BJ (cell line): Measurements from ENCODE around the gene ATXN1. TPM values are rescaled to one million over a fixed set of nuclear protein-coding genes. Genes with fewer than 3 reads are reported as not detected.
A peak's percentile ranks its signal among the peaks of the same experiment; 100 is the strongest.
"Not testable (repeated sequence)": the region's sequence is repeated elsewhere in the genome, so short reads cannot be mapped to it uniquely, and the experiment has no call there.

Experiments
- CTCF ChIA-PET: fragments of 350-600 bp; formaldehyde crosslinking; extraction: SDS; loops from one replicate; lab custom pipeline; 2021; ENCODE audit warnings: antibody characterized with exemption, inconsistent platforms; lab: Yijun Ruan, JAX
- POLR2A ChIA-PET: fragments of 300-600 bp; sonication (Branson Sonifier 250); formaldehyde crosslinking; extraction: SDS; loops from one replicate; lab custom pipeline; 2021; ENCODE audit warnings: antibody characterized with exemption; lab: Charles Lee
- DNase-seq: peaks from one replicate; pipeline ENCODE4 v3.0.0-alpha.2; 2011; ENCODE audit warnings: low read depth
- H3K27me3 ChIP-seq: 2 replicates; pipeline ENCODE4 v1.6.0; 2011; ENCODE audit warnings: low read length; ENCODE audit not compliant: control insufficient read depth, insufficient read depth
- H3K36me3 ChIP-seq: 2 replicates; pipeline ENCODE4 v1.5.1; 2011; ENCODE audit warnings: low read length; ENCODE audit not compliant: control insufficient read depth, insufficient read depth
- H3K4me3 ChIP-seq: 2 replicates; pipeline ENCODE4 v1.5.1; 2011; ENCODE audit warnings: low read depth, mild to moderate bottlenecking, control low read depth, low read length
- CTCF ChIP-seq: IDR thresholded peaks from 2 replicates; pipeline ENCODE4 v1.5.1; 2011; ENCODE audit warnings: low read depth, mild to moderate bottlenecking, control low read depth, inconsistent platforms, low read length, moderate library complexity; ENCODE audit not compliant: insufficient read depth
- polyA plus RNA-seq: library from polyadenylated mRNA; depleted of rRNA; stranded (reverse); fragments of >200 nt; gene quantifications from 2 replicates; pipeline ENCODE4 v1.2.3, GENCODE V29; 2011

ATXN1 gene
- polyA plus RNA-seq, 1 experiment: 60.2 TPM

- POLR2A ChIA-PET: no interaction called here
- peaks cover 4% of the 10 kb centered on the region for H3K36me3 ChIP-seq
- no peak overlapping the region for H3K4me3 ChIP-seq
- CTCF ChIA-PET: interaction anchor here (0.8 to 1.0 kb wide), 2 partner anchors 21 to 49 kb away, joined by 3 read pairs; no protein-coding TSS in a partner anchor
- DNase-seq: peak; percentile 43
- no peak for TF ChIP-seq CTCF
- H3K27me3 ChIP-seq: no peaks in the 10 kb centered on the region
Measured at GRCh38 chr6:16388488-16388887, 372.8 kb downstream of the ATXN1 start.

- no peaks in the 10 kb centered on the region for H3K27me3 ChIP-seq
- H3K4me3 ChIP-seq: no peak overlapping the region
- POLR2A ChIA-PET: interaction anchor here (0.7 kb wide), 1 partner anchor 51 kb away, joined by 3 read pairs; no protein-coding TSS in a partner anchor
- DNase-seq: no peak
- peaks cover 4% of the 10 kb centered on the region for H3K36me3 ChIP-seq
- CTCF ChIA-PET: no interaction called here
- TF ChIP-seq CTCF: no peak
Measured at GRCh38 chr6:16386057-16386456, 375.2 kb downstream of the ATXN1 start.

GRCh38 chr6:16383607-16384206 is 377.6 kb downstream of the ATXN1 start:
- POLR2A ChIA-PET: no interaction called here

GRCh38 chr6:16381968-16382367 is 379.3 kb downstream of the ATXN1 start:
- H3K36me3 ChIP-seq, POLR2A ChIA-PET, H3K27me3 ChIP-seq, DNase-seq, H3K4me3 ChIP-seq: not testable (repeated sequence)
- CTCF ChIA-PET: interaction anchor here (0.6 kb wide), 1 partner anchor 1204 kb away, joined by 3 read pairs; no protein-coding TSS in a partner anchor

More at GRCh38 chr6:16383607-16384206, 377.6 kb downstream of the ATXN1 start:
- DNase-seq: no peak
- H3K36me3 ChIP-seq: peaks cover 4% of the 10 kb centered on the region
- no peak for TF ChIP-seq CTCF
- CTCF ChIA-PET: no interaction called here
- H3K4me3 ChIP-seq: no peak overlapping the region
- H3K27me3 ChIP-seq: no peaks in the 10 kb centered on the region

- ChIA-PET POLR2A (interaction anchor here (0.6 kb wide), 1 partner anchor 545 kb away, joined by 4 read pairs; no protein-coding TSS in a partner anchor), CTCF (interaction anchor here (1.1 kb wide), 1 partner anchor 10 kb away, joined by 4 read pairs; no protein-coding TSS in a partner anchor)
- TF ChIP-seq CTCF: no peak
- H3K27me3 ChIP-seq: no peaks in the 10 kb centered on the region
- DNase-seq: no peak
- H3K4me3 ChIP-seq: no peak overlapping the region
- peaks cover 4% of the 10 kb centered on the region for H3K36me3 ChIP-seq
Measured at GRCh38 chr6:16380220-16380809, 380.9 kb downstream of the ATXN1 start.

- POLR2A ChIA-PET, CTCF ChIA-PET: not testable (repeated sequence)
Measured at GRCh38 chr6:16378360-16378759, 382.9 kb downstream of the ATXN1 start.

More at GRCh38 chr6:16378360-16378759, 382.9 kb downstream of the ATXN1 start:
- H3K4me3 ChIP-seq, H3K36me3 ChIP-seq, DNase-seq, H3K27me3 ChIP-seq: not testable (repeated sequence)
